Colonic mucosa (tissue), 4 donors: Measurements from ENCODE around the gene MUC5AC. TPM values are rescaled to one million over a fixed set of nuclear protein-coding genes. Genes with fewer than 3 reads are reported as not detected.

Source experiments
- DNase-seq: peaks from one replicate; pipeline ENCODE4 v3.0.0-alpha.2; 2020
- H3K27ac ChIP-seq: fragments of 200-600 bp; one replicate; pipeline ENCODE4 v1.8.0; 2021
- H3K27me3 ChIP-seq: fragments of 200-600 bp; one replicate; pipeline ENCODE4 v1.8.0; 2021
- H3K36me3 ChIP-seq: fragments of 200-600 bp; one replicate; pipeline ENCODE4 v1.8.0; 2021
- H3K4me1 ChIP-seq: fragments of 200-600 bp; one replicate; pipeline ENCODE4 v1.8.0; 2021; ENCODE audit warnings: mild to moderate bottlenecking
- H3K4me3 ChIP-seq: fragments of 200-600 bp; one replicate; pipeline ENCODE4 v1.8.0; 2021
- H3K9ac ChIP-seq, 2 donors: one replicate each; pipeline ENCODE4 v1.7.0; 2013; ENCODE audit warnings: control low read depth in 2 of 2, low read depth in 2 of 2, low read length in 2 of 2
- H3K9me3 ChIP-seq: fragments of 200-600 bp; one replicate; pipeline ENCODE4 v1.8.0; 2021
- intact Hi-C: fragments of 100-400 bp; cut with DNase I; formaldehyde crosslinking; loops from one replicate; pipeline ENCODE4 v1.14.1; 2022
- total RNA-seq, 2 donors: library from RNA; stranded (reverse); fragmentation: NEBNext Ultra II Directional in 1 of 2; extraction: Animal tissue kit (Norgen Biotek cat#: 25700) in 1 of 2; gene quantifications; one replicate each; pipeline ENCODE4 v1.2.1, GENCODE V29; 2021
- TF ChIP-seq, protein P1 (sequence below): fragments of 200-600 bp; IDR thresholded peaks from one replicate; pipeline ENCODE4 v1.8.0; 2022; ENCODE audit warnings: antibody characterized with exemption, mild to moderate bottlenecking
- donor health status: healthy.
- donor health status: DM: no; HTN: no; CAD: no.
- donor health status: DM: no; HTN: no; CAD: no.

Gene MUC5AC
- total RNA-seq, 2 donors from 2014 or later = 0.03 to 0.20 TPM

DNA sequence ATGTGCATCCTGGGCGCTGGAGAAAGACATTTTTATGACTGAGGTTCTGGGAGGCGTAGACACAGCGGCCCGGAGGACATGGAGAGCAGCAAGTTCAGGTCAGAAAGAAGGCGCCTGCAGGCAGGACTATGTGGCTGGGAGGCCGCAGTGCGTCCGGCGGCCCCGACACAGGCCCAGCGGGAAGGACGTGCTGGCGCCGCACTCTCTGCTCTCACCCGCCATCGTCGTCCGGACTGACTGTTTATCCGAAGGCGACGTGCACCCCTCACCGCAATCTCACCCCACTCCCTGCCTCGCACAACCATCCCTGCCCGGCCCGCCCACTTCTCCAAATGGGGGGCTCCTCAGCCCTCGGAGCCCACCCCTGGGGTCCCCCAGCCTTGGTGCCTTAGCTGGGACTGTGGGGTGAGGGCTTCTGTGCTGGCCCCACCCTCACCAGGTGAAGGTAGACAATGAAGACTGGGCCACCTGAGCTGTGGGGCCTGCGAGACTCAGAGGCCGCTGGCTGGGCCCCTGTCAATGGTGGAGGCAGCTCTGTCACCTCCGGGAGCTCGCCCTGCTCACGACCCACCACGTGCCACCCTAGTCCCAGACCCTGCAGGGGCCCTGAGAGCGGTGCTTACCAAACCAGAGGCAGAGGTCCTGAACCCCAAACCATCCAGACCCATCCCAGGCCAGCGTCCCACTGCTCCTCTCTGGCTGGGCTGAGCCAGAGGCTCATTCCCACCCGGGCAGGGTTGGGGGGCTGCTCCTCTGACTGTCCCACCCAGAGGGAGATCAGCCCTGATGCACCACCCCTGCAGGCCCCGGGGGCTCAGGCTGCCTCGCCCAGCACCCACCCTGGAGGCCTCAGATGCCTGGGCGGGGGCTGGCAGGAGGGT is 48.9 kb downstream of the MUC5AC start:
- TF ChIP-seq, protein P1, sequence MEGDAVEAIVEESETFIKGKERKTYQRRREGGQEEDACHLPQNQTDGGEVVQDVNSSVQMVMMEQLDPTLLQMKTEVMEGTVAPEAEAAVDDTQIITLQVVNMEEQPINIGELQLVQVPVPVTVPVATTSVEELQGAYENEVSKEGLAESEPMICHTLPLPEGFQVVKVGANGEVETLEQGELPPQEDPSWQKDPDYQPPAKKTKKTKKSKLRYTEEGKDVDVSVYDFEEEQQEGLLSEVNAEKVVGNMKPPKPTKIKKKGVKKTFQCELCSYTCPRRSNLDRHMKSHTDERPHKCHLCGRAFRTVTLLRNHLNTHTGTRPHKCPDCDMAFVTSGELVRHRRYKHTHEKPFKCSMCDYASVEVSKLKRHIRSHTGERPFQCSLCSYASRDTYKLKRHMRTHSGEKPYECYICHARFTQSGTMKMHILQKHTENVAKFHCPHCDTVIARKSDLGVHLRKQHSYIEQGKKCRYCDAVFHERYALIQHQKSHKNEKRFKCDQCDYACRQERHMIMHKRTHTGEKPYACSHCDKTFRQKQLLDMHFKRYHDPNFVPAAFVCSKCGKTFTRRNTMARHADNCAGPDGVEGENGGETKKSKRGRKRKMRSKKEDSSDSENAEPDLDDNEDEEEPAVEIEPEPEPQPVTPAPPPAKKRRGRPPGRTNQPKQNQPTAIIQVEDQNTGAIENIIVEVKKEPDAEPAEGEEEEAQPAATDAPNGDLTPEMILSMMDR = no peak
- intact Hi-C loops = loop anchor here (10.0 kb wide), 1 partner anchor 308 kb away; no protein-coding TSS in a partner anchor
- no peak for DNase-seq
- H3K9ac ChIP-seq = no peak overlapping the region
- no peaks in the 10 kb centered on the region for H3K9me3 ChIP-seq
- H3K4me3 ChIP-seq = no peak overlapping the region
- peaks cover 8% of the 10 kb centered on the region for H3K4me1 ChIP-seq
- H3K36me3 ChIP-seq = no peaks in the 10 kb centered on the region
- no peak overlapping the region for H3K27ac ChIP-seq
- no peaks in the 10 kb centered on the region for H3K27me3 ChIP-seq

DNA sequence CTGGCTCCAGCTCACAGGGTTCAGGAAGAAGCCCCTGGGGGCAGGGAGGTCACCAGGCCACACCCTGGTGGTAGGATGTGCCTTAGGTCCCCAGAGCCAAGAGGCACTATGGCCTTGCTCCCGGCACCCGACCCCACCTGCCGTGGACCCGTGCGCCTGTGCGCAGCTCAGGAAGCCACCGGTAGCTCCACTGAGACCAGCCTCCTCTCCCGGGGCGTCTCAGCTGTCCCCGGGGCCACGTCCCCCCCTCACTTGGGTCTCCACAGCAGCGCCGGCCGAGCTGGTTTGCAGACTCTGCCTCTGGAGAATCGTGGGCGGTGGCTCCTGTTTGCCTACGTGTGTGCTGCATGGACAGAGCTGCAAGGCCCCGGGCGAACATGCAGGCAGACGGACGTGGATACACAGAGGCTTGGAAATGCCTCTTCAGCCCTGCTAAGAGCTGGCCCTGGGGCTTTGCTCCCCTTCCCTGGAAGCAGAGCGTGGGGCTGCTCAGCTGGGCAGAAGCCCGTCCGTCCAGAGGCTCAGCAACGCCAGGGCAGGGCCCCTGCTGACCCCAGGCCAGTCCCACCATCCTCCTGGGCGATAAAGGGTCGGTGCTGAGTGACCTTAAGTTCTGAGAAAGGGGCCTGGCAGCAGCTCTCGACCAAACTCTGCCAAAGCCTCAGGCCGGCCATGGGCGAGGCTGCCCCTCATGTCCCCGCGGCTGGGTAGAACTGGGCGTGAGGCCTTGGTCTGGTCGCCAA is 49.8 kb downstream of the MUC5AC start:
- peaks cover 8% of the 10 kb centered on the region for H3K4me1 ChIP-seq
- no peak overlapping the region for H3K27ac ChIP-seq
- no peak overlapping the region for H3K9ac ChIP-seq
- intact Hi-C loops = loop anchor here (10.0 kb wide), 1 partner anchor 307 kb away; no protein-coding TSS in a partner anchor
- peak; percentile 16 for DNase-seq
- no peak overlapping the region for H3K4me3 ChIP-seq
- TF ChIP-seq, protein P1 = no peak
- H3K36me3 ChIP-seq = no peaks in the 10 kb centered on the region
- H3K27me3 ChIP-seq = no peaks in the 10 kb centered on the region
- H3K9me3 ChIP-seq = no peaks in the 10 kb centered on the region

DNA sequence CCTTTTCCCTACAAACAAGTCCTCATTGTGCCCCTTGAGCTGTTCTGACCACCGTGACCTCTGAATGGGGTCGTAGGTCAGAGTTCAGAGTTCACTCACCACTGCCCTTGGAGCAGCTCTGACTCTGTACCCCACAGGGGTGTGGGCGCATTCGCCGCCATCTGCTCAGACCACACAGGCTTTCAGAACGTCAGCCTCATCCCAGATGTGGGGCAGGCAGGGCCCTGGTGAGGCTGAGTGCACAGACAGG is 50.3 kb downstream of the MUC5AC start:
- DNase-seq = no peak
- no peak overlapping the region for H3K9ac ChIP-seq
- TF ChIP-seq, protein P1 = no peak
- no peaks in the 10 kb centered on the region for H3K9me3 ChIP-seq
- H3K4me3 ChIP-seq = no peak overlapping the region
- H3K27ac ChIP-seq = no peak overlapping the region
- H3K36me3 ChIP-seq = no peaks in the 10 kb centered on the region
- no peaks in the 10 kb centered on the region for H3K27me3 ChIP-seq
- intact Hi-C loops = loop anchor here (10.0 kb wide), 1 partner anchor 307 kb away; no protein-coding TSS in a partner anchor
- peaks cover 8% of the 10 kb centered on the region for H3K4me1 ChIP-seq

DNA sequence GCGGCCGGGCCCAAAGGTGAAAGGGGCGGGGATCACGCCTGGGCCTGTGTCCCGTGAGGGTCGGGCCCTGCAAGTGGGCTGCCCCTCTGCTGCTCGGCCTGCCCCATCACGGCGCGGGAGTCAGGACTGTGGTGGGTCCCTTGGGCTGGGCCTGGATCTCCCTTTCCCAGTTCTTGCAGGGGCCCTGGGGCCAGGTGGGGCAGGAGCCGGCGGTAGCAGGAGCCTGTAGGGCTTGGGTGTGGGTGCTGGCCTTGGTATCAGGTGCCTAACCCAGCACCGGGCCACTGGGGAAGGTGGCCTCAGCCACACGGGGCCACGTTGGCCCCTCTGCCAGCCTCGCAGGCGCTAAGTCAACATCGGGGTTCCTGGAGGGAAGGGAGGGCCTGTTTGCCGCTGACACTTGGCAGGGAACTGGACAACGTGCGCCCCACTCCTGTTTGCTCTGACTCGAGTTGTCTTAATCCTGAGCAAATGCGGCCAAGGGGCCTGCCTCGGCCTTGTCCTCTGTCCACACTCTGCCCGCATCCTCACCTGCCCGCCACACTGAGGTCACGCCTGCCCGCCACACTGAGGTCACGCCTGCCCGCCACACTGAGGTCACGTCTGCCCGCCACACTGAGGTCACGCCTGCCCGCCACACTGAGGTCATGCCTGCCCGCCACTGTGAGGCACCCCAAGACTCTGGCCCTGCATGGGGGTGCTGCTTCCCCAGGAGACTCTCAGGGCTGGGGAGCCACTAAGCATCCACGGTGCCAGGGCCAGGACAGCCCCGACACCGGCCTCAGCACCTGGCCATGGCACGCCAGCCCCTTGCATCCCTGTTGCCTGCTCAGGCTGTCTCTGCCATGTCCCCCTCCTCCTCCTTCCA is 50.9 kb downstream of the MUC5AC start:
- DNase-seq = no peak
- Histone ChIP-seq H3K27me3 (no peaks in the 10 kb centered on the region), H3K36me3 (no peaks in the 10 kb centered on the region), H3K4me3 (no peak overlapping the region), H3K27ac (no peak overlapping the region), H3K4me1 (peaks cover 5% of the 10 kb centered on the region), H3K9ac (no peak overlapping the region), H3K9me3 (no peaks in the 10 kb centered on the region)
- intact Hi-C loops = loop anchor here (10.0 kb wide), 1 partner anchor 306 kb away; no protein-coding TSS in a partner anchor
- TF ChIP-seq, protein P1 = no peak
